MM.1S (cell line): Measurements from ENCODE around the gene TEX55.

ENCODE experiments used
- DNase-seq: peaks from one replicate; pipeline ENCODE4 v3.0.0-alpha.2; 2015
- H2AFZ ChIP-seq: fragments of 300-600 bp; sonication (generic); 2 replicates; pipeline ENCODE4 v1.6.0; 2016; ENCODE audit warnings: antibody characterized with exemption, low read length
- H3F3A ChIP-seq: fragments of 300-600 bp; sonication (generic); 2 replicates; pipeline ENCODE4 v1.6.1; 2016; ENCODE audit warnings: mild to moderate bottlenecking, antibody characterized with exemption, low read length, moderate library complexity, mixed read lengths; ENCODE audit not compliant: insufficient read depth
- H3K27ac ChIP-seq: fragments of 300-600 bp; sonication (generic); 2 replicates; pipeline ENCODE4 v1.5.1; 2016; ENCODE audit warnings: mild to moderate bottlenecking, low read length
- H3K27me3 ChIP-seq: fragments of 300-600 bp; sonication (generic); replicated peaks from 2 replicates; pipeline ENCODE4 v1.6.0; 2016; ENCODE audit warnings: low read length; ENCODE audit not compliant: insufficient read depth
- H3K36me3 ChIP-seq: fragments of 300-600 bp; sonication (generic); replicated peaks from 2 replicates; pipeline ENCODE4 v1.6.1; 2016; ENCODE audit warnings: mild to moderate bottlenecking, low read length, mixed read lengths; ENCODE audit not compliant: insufficient read depth
- H3K4me1 ChIP-seq: fragments of 300-600 bp; sonication (generic); 2 replicates; pipeline ENCODE4 v1.6.1; 2016; ENCODE audit warnings: low read length, mixed read lengths
- H3K4me2 ChIP-seq: fragments of 300-600 bp; sonication (generic); 2 replicates; pipeline ENCODE4 v1.6.0; 2016; ENCODE audit warnings: low read depth, low read length
- H3K4me3 ChIP-seq: fragments of 300-600 bp; sonication (generic); 2 replicates; pipeline ENCODE4 v1.5.1; 2016; ENCODE audit warnings: low read length, mixed read lengths
- H3K79me2 ChIP-seq: fragments of 300-600 bp; sonication (generic); 2 replicates; pipeline ENCODE4 v1.6.1; 2016; ENCODE audit warnings: mixed run types, low read length, mixed read lengths
- H3K9ac ChIP-seq: fragments of 300-600 bp; sonication (generic); 2 replicates; pipeline ENCODE4 v1.6.1; 2016; ENCODE audit warnings: low read length, mixed read lengths
- H3K9me2 ChIP-seq: fragments of 300-600 bp; sonication (generic); replicated peaks from 2 replicates; pipeline ENCODE4 v1.6.1; 2016; ENCODE audit warnings: mild to moderate bottlenecking, low read length, mixed read lengths; ENCODE audit not compliant: insufficient read depth
- H3K9me3 ChIP-seq: fragments of 300-600 bp; sonication (generic); replicated peaks from 2 replicates; pipeline ENCODE4 v1.6.1; 2016; ENCODE audit warnings: mild to moderate bottlenecking, low read length, mixed read lengths; ENCODE audit not compliant: insufficient read depth
- H4K20me1 ChIP-seq: fragments of 300-600 bp; sonication (generic); 2 replicates; pipeline ENCODE4 v1.6.1; 2016; ENCODE audit warnings: mild to moderate bottlenecking, low read length, moderate library complexity, mixed read lengths; ENCODE audit not compliant: insufficient read depth
- EZH2 ChIP-seq: fragments of 300-600 bp; sonication (generic); optimal IDR thresholded peaks from 2 replicates; pipeline ENCODE3; 2017; ENCODE audit warnings: low read depth, mild to moderate bottlenecking, antibody characterized with exemption, low read length, mixed read lengths
- EZH2phosphoT487 ChIP-seq: fragments of 300-600 bp; sonication (generic); IDR thresholded peaks from 2 replicates; pipeline ENCODE4 v1.6.1; 2018; ENCODE audit warnings: antibody characterized with exemption, low read length
- TF ChIP-seq, protein P1 (sequence below): fragments of 300-600 bp; sonication (generic); IDR thresholded peaks from 2 replicates; pipeline ENCODE4 v1.5.1; 2016; ENCODE audit warnings: antibody characterized with exemption, low read length, mixed read lengths

TEX55 gene

DNA sequence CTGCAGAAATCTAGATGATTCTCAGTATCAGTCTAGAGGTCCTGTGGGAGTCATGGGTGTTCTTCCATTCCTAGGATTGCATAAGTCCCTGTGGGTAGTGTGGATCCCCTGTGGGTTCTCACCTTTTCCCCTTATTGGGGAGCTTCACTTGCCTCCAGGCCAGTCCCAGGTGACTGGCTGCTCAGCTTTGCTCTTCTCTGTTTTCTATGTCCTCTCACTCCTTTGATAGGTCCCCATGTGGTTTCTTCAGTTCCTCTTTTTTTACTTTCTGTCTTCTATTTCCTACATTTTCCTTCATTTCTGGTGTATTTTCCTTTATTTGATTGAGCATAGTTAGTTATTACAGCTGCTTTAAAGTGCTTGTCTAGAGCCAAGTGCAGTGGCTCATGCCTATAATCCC lies 10.9 kb downstream of the TEX55 start:
- no peak overlapping the region for H2AFZ ChIP-seq
- H3K79me2 ChIP-seq, result no peaks in the 10 kb centered on the region
- H3K4me3 ChIP-seq, result no peak overlapping the region
- H3K4me2 ChIP-seq, result no peak overlapping the region
- no peaks in the 10 kb centered on the region for H3K36me3 ChIP-seq
- H3K9ac ChIP-seq, result no peak overlapping the region
- no peak overlapping the region for H3K27ac ChIP-seq
- H3K27me3 ChIP-seq, result no peaks in the 10 kb centered on the region
- H4K20me1 ChIP-seq, result no peaks in the 10 kb centered on the region
- no peaks in the 10 kb centered on the region for H3K9me2 ChIP-seq
- DNase-seq, result no peak
- TF ChIP-seq, protein P1, sequence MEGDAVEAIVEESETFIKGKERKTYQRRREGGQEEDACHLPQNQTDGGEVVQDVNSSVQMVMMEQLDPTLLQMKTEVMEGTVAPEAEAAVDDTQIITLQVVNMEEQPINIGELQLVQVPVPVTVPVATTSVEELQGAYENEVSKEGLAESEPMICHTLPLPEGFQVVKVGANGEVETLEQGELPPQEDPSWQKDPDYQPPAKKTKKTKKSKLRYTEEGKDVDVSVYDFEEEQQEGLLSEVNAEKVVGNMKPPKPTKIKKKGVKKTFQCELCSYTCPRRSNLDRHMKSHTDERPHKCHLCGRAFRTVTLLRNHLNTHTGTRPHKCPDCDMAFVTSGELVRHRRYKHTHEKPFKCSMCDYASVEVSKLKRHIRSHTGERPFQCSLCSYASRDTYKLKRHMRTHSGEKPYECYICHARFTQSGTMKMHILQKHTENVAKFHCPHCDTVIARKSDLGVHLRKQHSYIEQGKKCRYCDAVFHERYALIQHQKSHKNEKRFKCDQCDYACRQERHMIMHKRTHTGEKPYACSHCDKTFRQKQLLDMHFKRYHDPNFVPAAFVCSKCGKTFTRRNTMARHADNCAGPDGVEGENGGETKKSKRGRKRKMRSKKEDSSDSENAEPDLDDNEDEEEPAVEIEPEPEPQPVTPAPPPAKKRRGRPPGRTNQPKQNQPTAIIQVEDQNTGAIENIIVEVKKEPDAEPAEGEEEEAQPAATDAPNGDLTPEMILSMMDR, result no peak
- TF ChIP-seq EZH2 (no peak), EZH2phosphoT487 (no peak)
- no peaks in the 10 kb centered on the region for H3F3A ChIP-seq
- no peaks in the 10 kb centered on the region for H3K4me1 ChIP-seq
- no peaks in the 10 kb centered on the region for H3K9me3 ChIP-seq

GRCh38 chr3:119157971-119158370 lies 12.0 kb downstream of the TEX55 start:
- no peak overlapping the region for H3K4me2 ChIP-seq
- DNase-seq, result no peak
- H3K79me2 ChIP-seq, result no peaks in the 10 kb centered on the region
- no peak overlapping the region for H3K27ac ChIP-seq
- H3K4me3 ChIP-seq, result no peak overlapping the region
- no peaks in the 10 kb centered on the region for H3K9me3 ChIP-seq
- H3K4me1 ChIP-seq, result no peaks in the 10 kb centered on the region
- no peak overlapping the region for H3K9ac ChIP-seq
- H3K36me3 ChIP-seq, result no peaks in the 10 kb centered on the region
- no peaks in the 10 kb centered on the region for H3K9me2 ChIP-seq
- H3F3A ChIP-seq, result no peaks in the 10 kb centered on the region
- H4K20me1 ChIP-seq, result no peaks in the 10 kb centered on the region
- no peak overlapping the region for H2AFZ ChIP-seq
- TF ChIP-seq, protein P1, result no peak
- TF ChIP-seq EZH2phosphoT487 (no peak), EZH2 (no peak)
- H3K27me3 ChIP-seq, result no peaks in the 10 kb centered on the region

DNA sequence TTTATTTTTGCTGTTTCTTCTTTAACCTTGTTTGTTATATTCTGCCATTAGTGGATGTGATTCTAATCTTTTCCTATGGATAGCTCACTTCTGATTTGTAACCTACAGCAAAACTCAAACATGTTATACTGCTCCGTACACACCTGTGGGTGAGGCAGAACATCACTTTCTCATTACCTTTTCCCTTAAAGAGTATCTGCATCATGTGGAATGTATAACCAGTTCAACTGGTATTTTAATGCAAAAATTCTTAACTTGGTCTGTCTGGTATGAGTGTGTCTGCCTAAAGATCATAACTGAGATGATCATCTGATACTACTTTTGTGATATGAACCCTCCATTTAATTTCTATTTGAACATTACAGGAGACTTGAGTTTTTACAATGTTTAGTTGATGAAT lies 14.4 kb downstream of the TEX55 start:
- Histone ChIP-seq H3K36me3 (no peaks in the 10 kb centered on the region), H3K9ac (no peak overlapping the region), H3K79me2 (no peaks in the 10 kb centered on the region), H3K4me3 (no peak overlapping the region), H3K9me2 (no peaks in the 10 kb centered on the region), H3K27me3 (no peaks in the 10 kb centered on the region), H3K4me1 (no peaks in the 10 kb centered on the region), H2AFZ (no peak overlapping the region), H3K27ac (no peak overlapping the region), H3K9me3 (no peaks in the 10 kb centered on the region), H3F3A (no peaks in the 10 kb centered on the region), H4K20me1 (no peaks in the 10 kb centered on the region), H3K4me2 (no peak overlapping the region)
- DNase-seq, result no peak
- TF ChIP-seq EZH2, result no peak
- TF ChIP-seq, protein P1, result no peak
- TF ChIP-seq EZH2phosphoT487, result no peak

DNA sequence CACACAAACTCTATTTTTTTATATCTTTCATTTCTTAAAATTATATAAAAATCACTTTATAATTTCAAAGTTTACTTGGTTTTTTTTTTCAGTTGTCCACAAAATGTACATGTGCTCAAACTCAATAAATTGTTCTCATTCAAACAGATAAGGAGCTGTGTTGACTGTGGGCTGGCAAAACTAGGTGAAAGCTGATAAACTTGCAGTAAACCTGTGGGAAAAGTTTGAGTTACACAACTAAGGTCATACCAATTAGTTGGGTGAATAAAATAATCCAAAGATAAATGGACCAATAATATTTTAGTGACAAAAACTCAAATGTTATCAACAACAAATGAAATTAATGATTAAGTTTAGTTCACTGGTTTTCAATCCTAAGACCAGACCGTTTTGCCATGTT lies 14.8 kb downstream of the TEX55 start:
- no peaks in the 10 kb centered on the region for H3K79me2 ChIP-seq
- H4K20me1 ChIP-seq, result no peaks in the 10 kb centered on the region
- no peak for DNase-seq
- H3K4me1 ChIP-seq, result no peaks in the 10 kb centered on the region
- no peak for TF ChIP-seq EZH2phosphoT487
- TF ChIP-seq, protein P1, result no peak
- no peak for TF ChIP-seq EZH2
- no peak overlapping the region for H3K4me3 ChIP-seq
- H2AFZ ChIP-seq, result no peak overlapping the region
- H3K36me3 ChIP-seq, result no peaks in the 10 kb centered on the region
- H3K9ac ChIP-seq, result no peak overlapping the region
- no peaks in the 10 kb centered on the region for H3K27me3 ChIP-seq
- no peak overlapping the region for H3K27ac ChIP-seq
- H3K9me3 ChIP-seq, result no peaks in the 10 kb centered on the region
- no peak overlapping the region for H3K4me2 ChIP-seq
- H3K9me2 ChIP-seq, result no peaks in the 10 kb centered on the region
- no peaks in the 10 kb centered on the region for H3F3A ChIP-seq
